HL-60 (cell line): ENCODE results near the gene COL25A1.

Experiments used
- GABPA ChIP-seq: IDR thresholded peaks from 2 replicates; pipeline ENCODE4 v1.6.1; 2012; ENCODE audit warnings: low read depth
- POLR2AphosphoS5 ChIP-seq: IDR thresholded peaks from 2 replicates; pipeline ENCODE4 v1.6.1; 2012; ENCODE audit warnings: low read depth
- SPI1 ChIP-seq: IDR thresholded peaks from 2 replicates; pipeline ENCODE4 v1.6.1; 2012; ENCODE audit warnings: low read depth, mild to moderate bottlenecking, borderline replicate concordance
- TF ChIP-seq, protein P1 (sequence below): IDR thresholded peaks from one replicate; pipeline ENCODE4 v1.5.1; 2011; ENCODE audit warnings: low read length, control low read depth, inconsistent platforms; ENCODE audit not compliant: insufficient read depth
- TF ChIP-seq, protein P2 (sequence below): IDR thresholded peaks from 2 replicates; pipeline ENCODE4 v1.6.1; 2012; ENCODE audit warnings: low read depth; ENCODE audit not compliant: insufficient replicate concordance

DNA sequence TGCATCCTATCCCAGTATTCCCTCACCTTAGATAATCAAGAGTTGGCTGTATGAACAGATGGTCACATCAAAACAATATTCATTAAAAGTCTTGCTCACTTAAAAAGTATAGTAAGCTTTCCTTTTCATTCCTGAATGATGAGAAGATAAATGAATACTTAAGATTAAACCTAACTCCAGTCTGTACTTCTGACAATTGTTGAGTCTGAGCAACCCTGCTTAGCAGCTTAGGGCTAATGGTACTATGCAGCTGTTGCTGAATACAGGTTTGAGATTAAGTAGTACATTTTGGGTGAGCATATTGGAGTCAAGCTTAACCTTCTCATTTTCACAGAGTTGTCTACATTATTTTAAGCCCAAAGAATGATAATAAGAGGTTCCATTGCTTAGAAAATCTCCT lies 417.9 kb downstream of the COL25A1 start:
- TF ChIP-seq, protein P1, sequence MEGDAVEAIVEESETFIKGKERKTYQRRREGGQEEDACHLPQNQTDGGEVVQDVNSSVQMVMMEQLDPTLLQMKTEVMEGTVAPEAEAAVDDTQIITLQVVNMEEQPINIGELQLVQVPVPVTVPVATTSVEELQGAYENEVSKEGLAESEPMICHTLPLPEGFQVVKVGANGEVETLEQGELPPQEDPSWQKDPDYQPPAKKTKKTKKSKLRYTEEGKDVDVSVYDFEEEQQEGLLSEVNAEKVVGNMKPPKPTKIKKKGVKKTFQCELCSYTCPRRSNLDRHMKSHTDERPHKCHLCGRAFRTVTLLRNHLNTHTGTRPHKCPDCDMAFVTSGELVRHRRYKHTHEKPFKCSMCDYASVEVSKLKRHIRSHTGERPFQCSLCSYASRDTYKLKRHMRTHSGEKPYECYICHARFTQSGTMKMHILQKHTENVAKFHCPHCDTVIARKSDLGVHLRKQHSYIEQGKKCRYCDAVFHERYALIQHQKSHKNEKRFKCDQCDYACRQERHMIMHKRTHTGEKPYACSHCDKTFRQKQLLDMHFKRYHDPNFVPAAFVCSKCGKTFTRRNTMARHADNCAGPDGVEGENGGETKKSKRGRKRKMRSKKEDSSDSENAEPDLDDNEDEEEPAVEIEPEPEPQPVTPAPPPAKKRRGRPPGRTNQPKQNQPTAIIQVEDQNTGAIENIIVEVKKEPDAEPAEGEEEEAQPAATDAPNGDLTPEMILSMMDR: no peak
- TF ChIP-seq, protein P2, sequence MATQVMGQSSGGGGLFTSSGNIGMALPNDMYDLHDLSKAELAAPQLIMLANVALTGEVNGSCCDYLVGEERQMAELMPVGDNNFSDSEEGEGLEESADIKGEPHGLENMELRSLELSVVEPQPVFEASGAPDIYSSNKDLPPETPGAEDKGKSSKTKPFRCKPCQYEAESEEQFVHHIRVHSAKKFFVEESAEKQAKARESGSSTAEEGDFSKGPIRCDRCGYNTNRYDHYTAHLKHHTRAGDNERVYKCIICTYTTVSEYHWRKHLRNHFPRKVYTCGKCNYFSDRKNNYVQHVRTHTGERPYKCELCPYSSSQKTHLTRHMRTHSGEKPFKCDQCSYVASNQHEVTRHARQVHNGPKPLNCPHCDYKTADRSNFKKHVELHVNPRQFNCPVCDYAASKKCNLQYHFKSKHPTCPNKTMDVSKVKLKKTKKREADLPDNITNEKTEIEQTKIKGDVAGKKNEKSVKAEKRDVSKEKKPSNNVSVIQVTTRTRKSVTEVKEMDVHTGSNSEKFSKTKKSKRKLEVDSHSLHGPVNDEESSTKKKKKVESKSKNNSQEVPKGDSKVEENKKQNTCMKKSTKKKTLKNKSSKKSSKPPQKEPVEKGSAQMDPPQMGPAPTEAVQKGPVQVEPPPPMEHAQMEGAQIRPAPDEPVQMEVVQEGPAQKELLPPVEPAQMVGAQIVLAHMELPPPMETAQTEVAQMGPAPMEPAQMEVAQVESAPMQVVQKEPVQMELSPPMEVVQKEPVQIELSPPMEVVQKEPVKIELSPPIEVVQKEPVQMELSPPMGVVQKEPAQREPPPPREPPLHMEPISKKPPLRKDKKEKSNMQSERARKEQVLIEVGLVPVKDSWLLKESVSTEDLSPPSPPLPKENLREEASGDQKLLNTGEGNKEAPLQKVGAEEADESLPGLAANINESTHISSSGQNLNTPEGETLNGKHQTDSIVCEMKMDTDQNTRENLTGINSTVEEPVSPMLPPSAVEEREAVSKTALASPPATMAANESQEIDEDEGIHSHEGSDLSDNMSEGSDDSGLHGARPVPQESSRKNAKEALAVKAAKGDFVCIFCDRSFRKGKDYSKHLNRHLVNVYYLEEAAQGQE: no peak
- TF ChIP-seq GABPA: no peak
- no peak for TF ChIP-seq POLR2AphosphoS5
- no peak for TF ChIP-seq SPI1
